COLO668 (cell line): Measurements from ENCODE around the gene LAMB2.

ENCODE experiments used
- DNase-seq: peaks from one replicate; lab custom pipeline; 2025; ENCODE audit not compliant: unreplicated experiment; lab: John Stamatoyannopoulos, UW

Gene LAMB2

DNA sequence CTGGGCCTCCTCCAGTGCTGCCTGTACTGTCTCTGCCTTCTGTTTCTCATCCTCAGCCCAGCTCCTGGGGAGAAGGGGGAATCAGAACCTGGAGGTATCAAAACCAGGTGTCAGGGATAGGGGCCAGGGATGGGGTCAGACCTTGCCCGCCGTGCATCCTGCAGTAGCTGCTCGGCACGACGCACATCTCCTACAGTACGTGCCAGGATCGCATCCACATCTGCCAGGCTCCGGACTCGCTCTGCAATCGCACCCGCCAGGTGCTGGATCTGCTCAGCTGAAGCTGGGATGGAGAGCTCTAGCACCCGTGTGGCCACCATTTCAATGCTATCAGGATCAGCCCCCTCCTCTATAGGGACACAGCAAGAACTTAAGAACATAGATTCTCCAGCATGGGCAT, 10.8 kb downstream of the LAMB2 start:
- no peak for DNase-seq

DNA sequence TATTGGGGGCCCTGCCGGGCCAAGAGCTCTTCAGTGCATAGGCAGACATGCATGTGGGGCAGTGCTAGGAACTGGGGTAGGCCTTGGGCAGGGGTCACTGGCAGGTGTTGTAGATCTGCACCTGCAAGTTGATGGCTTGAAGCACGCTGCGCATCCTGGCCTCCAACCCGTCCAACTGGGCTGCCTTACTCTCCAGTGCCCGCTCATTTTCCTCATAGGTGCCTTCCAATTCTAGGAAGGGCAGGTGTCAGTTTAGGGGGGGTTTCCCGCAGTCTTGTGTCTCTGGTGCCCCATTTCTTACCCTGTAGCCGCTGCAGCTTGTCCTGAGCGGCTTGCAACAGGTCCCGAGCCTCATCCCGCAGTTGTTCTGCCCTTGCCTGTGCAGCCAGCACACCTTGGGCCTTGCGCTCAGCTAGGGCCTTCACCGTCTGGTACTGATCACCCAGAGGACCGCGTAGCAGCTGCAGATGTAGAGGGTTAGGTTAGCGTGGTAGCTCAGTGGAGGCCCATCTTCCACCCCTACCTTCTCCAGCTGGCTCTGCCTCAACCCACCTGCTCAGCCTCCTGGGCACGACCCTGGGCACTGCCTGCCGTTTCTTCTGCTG, 11.6 kb downstream of the LAMB2 start:
- DNase-seq = no peak

DNA sequence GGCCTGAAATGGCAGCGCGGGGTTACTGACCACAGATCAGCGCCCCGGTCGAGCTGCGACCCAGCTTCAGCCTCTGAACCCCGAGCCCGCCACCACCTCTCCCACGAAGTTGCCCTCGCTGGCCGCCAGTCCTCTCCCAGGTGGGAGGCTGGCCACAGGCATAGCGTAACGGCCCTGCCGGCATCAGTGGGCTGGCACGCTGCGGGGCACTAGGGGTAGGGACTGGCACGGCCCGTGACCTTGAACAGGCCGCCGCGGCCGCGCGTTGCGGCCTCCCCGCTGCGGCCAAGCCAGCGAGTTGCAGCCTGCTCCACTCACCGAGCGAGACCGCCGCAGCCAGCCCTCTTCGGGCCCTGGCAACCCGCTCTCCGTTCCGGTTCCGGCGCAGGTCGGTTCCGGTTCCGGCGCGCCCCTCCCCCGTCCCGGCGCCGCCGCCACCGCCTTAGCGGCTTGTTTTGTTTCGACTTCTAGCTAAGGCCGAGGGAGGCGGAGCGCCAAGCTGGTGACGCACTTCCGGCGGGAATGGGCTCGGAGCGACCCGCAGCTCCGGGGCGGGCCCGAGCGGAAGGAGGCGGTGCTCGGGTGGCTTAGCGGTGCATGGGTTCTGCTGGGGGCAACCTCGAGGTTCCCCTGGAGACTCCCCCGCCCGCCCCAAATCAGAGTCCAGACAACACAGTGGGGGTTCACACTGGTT, 12.3 kb downstream of the LAMB2 start, which contains the start of gene USP19:
Gene USP19 (minus strand): TSS at position 386 of the 694 bp plus-strand sequence. CDS start 1,678 bp downstream, outside the sequence.
- peak; percentile 92 for DNase-seq

DNA sequence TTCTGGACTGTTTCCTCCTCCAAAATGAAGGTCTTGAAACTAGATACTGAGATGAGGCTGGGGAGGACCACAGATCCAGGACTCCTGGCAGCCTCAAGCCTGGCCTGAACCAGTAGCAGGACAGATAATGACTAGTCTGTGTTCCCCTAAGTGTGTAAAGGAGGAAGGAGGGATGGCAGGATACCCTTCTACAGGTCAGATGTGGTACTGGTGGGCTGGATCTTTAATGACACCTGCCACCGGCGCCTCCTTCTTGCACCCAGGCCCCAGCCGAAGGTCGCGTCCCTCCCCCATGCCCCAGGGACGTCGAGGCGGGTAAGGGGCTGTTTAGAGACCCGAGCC, 12.8 kb downstream of the LAMB2 start:
- peak; percentile 13 for DNase-seq

DNA sequence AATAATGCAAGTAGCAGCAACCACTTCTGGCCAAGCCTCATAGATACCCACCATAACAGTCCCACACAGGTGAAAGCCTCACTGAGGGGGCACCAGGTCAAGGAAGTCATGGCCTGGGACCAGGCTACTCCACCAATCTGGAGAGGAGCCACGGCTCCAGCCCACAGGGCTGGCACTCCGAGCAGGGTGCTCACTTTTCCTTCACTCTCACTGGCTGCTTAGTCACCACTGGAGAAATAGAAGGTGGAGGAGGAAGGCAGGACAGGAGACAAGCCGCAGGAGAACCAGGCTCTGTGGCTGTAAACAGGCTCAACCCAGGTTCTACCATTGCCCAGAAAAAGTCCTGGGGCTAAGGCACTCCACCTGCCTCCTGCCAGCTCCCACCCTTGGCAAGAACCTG, 13.4 kb downstream of the LAMB2 start:
- no peak for DNase-seq

DNA sequence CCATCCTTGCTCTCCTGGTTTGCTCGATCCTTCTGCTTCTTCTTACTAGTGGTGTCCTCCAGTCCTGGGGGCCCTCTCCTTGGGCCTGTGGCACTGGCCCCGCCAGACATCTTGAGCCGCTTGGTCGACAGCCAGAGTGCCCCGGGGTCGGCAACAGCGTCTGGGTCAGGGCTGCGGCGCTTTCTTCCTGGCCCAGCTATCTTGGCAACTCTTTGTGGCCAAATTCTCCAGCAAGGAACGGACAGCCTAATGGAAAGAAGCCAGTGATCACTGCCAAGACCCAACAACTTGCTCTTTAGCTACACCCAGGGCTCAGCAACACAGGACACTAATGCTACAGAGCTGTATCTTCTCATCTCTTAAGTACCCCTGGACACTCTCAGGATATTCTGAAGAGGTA, 13.8 kb downstream of the LAMB2 start:
- DNase-seq = no peak

DNA sequence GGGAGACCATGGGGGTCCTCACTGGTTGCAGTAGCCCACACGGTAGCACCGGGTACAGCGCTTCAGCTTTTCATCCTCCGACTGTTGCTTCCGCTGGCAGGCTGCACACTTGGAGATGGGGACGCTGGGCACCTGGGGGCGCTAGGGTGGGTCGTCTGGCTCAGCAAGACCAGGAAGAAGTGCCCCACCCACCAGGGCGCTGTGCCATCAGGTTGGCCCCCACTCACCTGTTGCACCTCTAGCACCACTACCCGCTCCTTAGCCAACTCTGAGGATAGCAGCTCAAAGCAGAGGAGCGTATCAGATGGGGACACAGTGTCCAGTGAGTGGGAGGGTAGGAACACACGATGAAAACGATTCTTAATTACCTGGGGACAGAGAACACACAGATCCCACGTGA, 20.6 kb downstream of the LAMB2 start:
- DNase-seq = no peak

DNA sequence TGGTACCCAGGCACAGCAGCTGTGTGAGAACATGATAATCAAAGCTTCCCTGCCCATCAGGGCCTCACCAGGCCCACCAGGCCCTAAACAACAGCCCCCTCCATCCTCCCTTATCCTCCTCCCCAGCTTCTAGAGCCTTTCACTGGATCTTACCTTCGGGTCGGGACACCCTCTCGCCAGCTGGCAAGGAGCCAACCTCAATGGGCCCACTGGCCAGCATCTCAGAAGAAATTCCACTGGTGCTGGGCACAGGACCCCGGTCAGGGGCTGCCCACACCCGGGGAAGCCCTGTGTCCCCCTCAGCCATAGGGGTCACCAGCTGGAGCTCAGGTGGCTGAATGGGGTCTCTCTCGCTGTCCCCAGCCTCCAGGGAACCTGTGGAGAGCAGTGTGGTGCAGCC, 21.5 kb downstream of the LAMB2 start:
- no peak for DNase-seq

DNA sequence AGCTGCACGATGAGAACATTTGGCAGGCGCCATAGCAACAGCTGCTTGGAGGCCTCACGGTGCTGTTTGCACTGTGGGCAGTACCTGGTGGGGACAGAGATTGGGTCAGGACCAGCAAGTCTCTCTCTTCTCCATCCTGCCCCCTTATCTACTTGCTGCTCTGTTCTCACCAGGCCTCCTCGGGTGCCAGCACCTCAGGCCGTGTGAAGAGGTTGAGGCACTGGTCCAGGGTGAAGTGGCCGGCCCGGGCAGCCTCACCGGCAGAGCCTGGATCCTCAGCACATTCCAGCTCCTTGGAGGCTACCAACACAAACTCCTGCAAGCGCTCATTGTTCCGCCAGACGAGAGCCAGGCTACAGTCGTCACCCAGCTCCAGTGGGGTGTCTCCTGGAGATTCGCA, 22.1 kb downstream of the LAMB2 start:
- no peak for DNase-seq

DNA sequence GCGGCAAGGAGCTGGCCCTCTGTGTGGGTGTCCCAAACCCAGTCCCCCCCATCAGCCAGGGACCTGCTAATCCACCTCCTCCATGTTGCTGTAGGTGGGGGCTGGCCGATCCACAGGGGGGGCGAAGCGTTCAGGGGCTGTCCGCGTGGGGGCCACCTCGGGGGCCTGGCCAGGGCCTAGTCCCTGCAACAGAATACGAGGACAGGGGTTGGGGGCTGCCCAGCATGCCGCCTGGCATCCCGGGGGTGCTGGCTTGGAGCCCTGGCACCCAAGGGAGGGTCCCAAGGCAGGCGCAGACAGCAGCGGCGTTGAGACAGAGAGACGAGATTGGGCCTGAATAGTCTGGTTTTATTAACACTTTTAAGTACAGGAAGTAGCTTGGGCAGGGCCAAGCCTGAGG, 24.5 kb downstream of the LAMB2 start:
- DNase-seq = no peak

DNA sequence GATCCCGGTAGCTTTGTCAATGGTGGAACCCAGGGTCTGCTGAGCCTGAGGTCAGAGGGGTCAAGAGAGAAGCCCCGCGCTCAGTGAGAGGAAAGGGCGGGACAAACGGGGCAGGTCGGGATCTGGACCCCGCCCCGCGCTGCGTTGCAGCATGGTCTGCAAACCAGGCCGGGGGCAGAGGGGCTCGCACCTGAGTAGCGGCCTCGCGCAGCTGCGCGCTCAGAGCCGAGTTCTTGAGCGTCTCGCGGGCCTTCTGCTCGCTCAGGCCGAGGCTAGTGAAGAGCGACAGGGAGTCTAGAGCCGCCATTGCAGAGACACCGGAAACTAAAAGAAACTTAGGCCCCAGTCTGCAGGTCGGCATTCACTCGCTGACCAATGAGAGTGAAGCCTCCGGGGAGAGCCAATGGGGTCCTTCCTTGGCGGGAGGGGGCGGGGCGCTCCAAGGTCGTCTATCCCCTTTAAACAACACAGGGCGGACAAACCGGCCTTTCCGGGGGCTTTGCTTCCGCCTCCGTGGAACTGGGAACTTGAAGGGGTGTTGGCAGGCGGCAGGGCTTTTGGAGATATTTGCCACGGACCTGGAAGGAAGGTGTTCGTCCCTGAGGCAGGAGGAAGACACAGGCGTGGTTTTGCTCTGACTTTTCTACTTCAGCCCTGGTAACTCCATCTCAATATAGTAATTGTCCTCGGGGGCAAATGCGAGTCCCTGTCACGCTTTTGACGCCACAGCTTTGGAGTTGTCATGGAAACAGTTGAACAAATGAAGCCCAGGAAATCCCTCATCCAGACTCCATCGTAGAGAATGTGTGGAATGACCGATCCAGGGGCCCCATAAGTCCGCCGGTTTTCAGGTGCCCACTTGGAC, 28.2 kb downstream of the LAMB2 start, which contains the start of gene QARS1:
Gene QARS1 (minus strand): TSS at position 331 of the 865 bp plus-strand sequence. CDS start 24 bp downstream, at position 307.
- peak; percentile 81 for DNase-seq

DNA sequence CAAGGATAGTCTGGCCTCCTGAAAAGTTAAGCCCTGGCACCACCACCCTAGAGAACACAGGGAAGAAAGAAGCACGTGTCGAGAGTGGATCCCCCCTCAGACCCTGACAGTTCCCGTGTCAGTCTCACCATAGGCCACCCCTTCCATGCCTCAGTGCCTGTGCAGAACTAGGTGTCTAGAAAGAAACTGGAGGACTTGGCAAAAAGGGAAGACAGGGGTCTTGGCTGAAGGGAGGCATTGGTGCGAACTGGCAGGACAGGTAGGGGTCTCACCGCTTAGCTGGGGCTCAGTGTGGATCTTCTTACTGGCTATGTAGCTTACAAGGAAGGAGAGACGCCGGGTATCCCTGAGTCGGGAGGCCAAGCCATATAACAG, 28.8 kb downstream of the LAMB2 start:
- DNase-seq = no peak

DNA sequence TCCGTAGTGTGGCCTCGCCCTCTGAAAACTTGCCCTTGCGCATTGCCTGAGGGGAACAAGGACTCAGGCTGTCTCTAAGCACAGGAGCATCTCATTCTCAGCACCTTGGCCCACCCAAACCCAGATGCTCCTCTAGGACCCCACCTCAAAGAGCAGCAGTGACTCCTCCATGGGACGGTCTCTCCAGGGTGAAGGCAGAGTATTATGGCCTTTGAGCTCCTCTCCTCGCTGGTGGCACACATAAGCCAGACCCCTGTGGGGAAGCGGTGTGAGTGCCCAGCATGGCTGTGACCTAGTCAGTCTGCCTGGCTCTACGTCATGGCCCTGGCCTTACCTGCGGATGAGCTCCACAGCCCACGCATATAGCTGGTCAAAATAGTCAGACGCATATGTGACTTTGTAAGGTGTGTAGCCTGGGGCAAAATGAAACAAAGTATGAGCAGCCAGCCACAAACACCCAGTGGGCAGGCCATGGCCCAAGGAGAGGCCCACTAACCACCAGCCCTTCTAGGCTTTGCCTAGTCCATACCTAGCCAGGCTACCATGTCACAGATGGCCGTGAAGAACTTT, 32.7 kb downstream of the LAMB2 start:
- no peak for DNase-seq

DNA sequence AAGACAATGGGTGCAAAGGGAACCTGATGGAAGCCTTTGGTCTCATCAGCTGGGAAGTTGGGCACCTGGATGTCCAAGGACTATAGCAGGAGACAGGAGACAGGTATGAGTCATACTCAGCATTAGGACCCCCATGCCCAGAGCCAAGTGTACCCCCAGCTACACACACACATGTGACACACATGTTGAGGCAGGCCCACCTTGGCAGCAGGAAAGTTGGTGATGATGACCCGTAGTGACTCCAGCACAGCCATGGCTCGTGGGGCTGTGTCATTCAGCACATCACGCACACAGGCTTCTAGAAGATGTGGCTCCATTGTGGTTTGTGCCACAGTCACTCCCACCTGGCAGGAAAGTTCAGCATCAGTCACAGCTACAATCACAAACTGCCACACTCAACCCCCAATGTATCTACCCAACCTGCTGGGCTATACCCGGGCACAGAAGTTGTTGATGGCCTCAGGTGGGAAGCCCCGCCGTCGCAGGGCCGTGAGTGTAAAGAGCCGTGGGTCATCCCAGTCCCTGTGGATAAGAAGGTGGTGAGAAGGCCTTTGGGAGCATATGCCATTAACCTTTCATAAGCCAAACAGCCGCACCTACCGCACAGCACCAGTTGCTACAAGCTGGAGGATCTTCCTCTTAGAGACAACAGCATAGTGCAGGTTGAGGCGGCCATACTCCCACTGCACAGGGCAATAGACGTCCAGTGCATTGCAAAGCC, 33.8 kb downstream of the LAMB2 start:
- no peak for DNase-seq

DNA sequence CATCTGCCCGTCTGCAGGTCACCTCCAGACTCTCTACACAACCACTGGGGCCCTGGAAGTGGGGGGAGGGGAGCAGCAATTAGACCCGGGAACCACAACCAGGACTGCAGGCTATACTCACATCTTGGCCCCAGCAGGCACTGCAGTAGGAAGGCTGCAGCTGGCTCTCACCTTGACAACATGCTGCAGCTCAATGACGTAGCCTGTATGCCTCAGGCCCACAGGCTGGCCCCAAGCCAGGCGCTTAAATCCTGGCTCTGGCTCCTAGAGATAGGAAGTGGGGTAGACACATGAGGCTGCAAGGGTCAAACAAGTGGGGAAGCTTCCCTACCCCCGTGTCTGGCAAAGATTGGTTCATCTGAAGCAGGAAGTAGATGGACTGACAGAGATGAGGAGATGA, 34.4 kb downstream of the LAMB2 start:
- peak; percentile 4 for DNase-seq

DNA sequence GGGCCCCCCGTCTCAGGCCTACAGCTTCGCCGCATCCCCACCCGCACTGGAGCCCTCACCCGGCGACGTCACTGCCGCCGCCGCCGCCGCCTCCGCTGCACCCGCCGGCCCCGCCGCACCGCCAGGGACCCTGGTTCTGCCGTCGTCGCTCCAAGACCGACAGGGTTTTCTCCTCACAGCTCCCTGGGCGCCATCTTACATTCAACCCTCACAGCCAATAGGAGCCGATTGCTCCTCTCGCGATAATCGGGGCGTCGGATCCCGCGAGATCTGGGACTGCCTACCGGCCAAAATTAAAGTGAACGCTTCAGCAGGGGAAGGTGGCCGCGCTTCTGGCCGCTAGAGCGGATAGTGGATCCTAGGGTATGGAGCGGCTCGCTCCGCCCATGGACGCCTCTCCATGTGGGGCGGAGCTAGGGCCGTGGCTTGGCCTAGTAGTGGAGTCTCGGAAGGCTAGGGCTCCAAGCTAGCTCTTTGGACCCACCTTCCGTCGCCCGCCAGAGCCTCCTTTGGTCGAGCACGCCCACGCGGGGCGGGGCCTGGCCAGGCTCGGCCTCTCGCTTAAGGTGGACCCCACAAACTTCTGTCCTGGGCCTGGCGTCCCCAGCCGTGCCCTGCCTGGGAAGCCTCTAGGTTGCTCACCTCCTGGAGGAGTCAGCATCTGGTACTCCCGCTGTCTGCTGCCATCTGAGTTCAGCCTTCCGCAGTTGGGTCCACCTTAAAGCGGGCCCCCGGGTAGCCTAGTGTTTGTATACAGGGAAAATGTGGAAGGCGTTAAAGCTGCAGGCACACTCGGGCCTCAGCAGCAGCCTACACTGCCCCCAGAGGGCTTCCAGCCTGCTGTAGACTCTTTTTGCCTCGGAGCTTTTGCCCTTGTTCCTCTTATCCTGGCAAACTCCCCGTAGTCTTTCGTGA, 38.7 kb downstream of the LAMB2 start, which contains the start of gene QRICH1:
Gene QRICH1 (minus strand): TSS at position 219 of the 915 bp plus-strand sequence. CDS start 17,054 bp downstream, outside the sequence.
- DNase-seq = peak; percentile 91

DNA sequence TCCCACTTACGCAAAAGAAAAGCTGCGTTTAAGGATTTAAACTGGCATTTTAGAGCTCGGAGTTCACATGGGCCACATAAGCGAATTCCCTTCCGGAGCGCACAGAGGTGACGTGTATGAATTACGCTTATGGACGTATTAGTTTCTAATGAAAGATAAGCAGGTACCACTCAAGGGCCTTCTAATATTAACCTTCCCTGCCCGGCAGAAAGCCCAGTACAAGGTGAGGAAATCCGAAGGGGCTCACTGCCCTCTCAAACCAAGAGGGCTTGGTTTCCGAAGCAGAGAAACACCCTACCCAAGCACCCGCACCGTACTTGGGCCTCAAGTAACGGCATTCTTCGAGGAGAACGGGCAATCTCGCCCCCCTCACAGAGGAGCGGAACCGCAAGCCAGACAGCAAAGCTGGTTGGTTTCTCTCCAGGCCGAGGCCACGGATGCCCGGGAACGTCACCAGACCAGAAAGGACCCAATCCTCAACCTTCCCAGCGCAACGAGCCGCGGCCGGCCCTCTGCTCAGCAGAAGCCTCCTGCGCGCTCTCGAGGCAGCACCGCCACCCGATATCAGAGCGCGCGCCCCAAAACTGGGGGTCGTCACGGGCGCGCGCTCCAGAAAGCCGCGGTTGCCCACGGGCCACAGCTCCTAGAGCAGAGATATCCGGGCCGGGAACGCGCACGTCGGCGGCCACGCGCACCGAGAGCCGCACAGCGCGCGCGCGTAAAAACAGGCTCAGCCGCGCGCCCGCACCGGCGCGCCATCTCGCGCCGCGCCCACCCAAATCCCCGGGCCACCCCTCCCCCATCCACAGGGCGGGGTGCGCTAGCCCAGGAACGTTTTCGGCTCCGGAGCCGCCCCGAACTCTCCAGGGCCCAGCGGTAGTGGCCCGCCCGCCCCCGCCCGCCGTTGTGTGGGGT, 39.7 kb downstream of the LAMB2 start:
- DNase-seq = peak; percentile 81

DNA sequence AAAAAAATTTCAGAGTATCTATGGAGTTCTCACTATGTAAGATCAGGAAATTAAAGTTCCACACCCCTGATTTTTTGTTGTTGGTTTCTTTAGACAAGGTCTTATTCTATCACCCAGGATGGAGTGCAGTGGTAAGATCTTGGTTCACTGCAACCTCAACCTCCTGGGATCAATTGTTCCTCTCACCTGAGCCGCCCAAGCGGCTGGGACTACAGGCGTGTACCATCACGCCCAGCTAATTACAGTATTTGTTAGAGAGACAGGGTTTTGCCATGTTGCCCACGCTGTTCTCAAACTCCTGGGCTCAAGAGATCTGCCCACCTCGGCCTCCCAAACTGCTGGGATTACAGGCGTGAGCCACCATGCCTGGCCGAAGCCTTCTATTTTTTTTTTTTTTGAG, 51.4 kb downstream of the LAMB2 start:
- DNase-seq = no peak

DNA sequence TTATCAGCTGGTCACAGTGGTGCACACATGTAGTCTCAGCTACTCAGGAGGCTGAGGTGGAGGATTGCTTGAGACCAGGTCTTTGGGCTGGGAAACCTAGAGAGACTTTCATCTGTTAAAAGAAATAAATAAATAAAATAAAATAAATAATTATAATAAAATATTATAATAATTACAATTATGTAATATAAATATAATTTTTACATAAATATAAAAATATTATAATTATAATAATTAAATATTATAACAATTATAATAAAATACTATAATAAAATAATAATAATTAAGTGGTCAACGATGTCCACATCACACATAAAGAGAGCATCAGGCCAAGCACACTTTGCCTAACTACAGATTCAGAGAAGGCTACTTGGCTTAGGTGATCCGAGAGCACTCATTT, 53.6 kb downstream of the LAMB2 start:
- no peak for DNase-seq
